HG02885 (cell line): Measurements from ENCODE around the gene CUTC.
"Not testable (repeated sequence)": the region's sequence is repeated elsewhere in the genome, so short reads cannot be mapped to it uniquely, and the experiment has no call there.

ENCODE experiments used
- ATAC-seq: cut with Tn5 transposase; IDR thresholded peaks from one replicate; pipeline ENCODE4 v1.9.1; 2021; ENCODE audit warnings: mild to moderate bottlenecking; ENCODE audit not compliant: unreplicated experiment, poor library complexity

CUTC gene

DNA sequence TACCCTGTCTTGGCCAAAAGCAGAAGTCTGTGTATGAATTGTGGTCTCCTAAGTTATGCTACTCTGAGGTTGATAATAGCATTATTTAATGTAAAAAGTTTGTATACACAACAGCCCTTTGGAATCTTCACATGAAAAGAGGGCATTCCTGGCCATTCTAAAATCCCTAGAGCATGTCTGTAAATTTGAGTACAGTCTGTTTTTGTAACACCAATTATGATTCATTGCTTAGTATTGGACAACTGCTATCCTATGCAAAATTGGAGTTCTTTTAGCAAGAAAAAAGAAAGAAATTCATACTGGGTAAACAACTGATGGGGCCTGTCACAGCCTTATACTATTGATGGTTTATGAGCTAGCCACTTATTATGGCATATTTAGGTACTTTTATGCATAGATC, 10.2 kb downstream of the CUTC start:
- no peak for ATAC-seq

DNA sequence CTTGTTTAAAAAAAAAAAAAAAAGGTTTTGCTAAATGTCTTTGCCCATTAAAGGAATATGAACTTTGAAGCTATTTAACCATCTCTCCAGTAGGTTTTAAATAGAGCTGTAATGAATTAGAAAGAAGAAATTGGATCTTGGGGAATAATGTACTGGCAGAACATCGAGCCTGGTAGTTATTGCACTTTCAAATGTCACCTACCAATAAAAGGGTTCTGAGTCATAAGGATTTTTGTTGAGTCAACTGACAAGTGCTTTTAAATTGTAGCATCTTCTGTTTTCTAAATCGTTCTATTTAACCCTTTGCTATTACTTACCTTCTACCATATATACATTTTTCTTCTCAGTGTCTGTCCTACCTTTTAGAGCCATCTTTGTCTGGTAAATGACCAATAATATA, 10.7 kb downstream of the CUTC start:
- ATAC-seq, result no peak

GRCh38 chr10:99743841-99744240, 11.8 kb downstream of the CUTC start:
- ATAC-seq, result no peak

- ATAC-seq, result not testable (repeated sequence)
Observed at GRCh38 chr10:99746166-99746565, 14.1 kb downstream of the CUTC start.

DNA sequence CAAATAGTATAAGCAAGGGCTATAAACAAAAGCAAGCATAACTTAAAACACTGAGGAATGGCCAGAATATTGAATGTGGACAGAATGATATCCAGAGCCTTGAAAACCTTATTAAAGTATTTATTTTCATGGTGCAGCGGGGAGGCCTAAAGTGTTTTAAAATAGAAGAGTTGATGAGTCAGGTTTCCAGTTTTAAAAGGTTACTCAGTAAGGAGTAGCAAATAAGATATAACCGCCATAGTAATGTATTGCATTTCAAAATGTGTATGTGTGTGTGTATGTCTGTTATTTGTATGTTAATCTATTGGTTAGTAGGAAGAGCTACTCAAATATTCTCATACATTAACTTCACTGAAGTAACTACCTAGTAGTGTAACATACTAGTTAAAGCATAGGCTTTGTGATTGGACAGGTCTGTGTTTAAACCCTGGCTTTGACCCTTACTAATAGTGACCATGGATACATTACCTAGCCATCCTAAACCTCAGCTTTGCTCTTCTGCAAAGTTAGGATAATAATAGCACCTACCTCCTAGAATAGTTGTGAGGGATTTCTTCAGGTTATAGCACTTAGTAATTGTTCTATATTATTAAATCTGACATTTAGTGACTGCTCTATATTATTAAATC, 16.9 kb downstream of the CUTC start:
- no peak for ATAC-seq

DNA sequence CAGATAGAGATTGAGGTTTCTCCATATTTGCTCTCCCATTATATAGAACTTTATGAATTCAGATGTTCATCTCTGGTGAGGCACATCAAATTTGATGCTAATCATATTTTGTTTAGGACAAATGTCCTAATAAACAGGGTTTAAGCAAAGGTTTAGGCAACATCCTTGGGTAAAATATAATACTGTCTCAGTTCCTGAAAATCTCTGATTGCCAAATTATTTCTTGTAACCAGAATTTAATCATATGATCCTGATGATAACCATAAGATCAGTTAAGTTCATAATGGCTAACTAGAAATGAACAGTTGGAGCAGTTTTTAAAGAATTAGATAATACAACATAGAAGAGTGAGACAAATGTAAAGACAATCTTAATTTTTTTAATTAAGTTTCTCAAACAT, 18.6 kb downstream of the CUTC start:
- ATAC-seq, result no peak

DNA sequence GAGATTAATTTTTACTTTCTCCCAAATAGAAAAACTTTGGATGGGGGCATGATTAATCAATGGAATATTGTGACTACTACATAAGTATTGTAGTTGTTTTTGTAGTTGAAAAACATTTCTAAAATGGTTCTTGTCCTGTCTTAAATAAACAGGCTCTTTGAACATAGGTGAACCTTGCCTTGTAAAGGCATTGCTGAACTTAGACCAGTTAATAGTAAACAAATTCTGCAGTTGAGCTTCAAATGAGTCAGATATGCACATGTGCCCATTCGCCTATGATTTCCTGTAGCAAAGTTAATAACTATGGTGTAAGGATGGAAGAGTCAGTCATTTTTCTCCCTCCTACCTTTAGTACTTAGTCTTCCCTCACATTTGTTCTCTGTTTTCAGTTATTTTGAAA, 22.6 kb downstream of the CUTC start:
- no peak for ATAC-seq

- no peak for ATAC-seq
Observed at GRCh38 chr10:99756159-99756558, 24.1 kb downstream of the CUTC start.

DNA sequence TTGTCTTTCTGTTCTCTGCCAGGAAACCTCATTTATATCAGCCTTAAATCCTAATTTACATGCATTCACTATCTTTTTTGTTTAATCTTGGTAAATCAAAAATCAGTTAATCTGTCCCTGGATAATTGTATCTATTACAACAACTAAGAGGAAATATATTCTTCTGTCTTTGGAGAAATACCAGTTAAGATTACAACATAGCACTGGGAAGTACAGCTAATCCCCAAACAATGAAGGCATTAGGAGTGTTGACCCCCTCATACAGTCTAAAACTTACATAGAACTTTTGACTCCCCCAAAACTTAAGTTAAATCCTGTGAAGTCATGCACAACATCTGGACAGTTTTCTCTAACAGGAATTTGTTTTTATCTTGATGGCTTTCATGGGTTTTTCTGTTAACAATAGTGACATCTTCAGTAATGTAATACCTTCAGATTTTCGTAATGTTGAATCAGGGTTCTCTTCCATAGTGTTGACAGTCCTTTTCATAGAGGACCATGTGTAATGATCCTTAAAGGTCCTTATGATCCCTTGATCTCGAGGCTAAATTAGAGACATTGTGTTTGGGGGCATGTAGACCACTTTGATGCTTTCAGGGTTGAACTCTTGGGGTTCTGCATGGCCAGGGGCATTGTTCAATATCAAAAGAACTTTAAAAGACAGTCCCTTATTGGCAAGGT, 26.3 kb downstream of the CUTC start:
- ATAC-seq, result no peak

DNA sequence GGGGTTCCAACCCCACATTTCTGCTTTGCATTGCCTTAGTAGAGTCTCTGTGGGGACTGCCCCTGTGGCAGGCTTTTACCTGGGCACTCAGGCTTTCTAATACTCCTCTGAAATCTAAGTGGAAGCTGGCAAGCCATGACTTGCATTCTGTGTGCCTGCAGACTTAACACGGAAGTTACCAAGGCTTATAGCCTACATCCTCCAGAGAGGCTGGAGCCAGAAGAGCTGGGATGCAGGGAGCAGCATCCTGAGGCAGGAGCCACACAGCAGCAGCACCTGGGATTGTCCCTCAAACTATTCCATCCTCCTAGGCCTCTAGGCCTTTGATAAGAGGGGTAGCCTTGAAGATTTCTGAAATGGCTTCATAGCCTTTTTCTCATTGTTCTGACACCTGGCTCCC, 28.3 kb downstream of the CUTC start:
- no peak for ATAC-seq

GRCh38 chr10:99761365-99761764, 29.3 kb downstream of the CUTC start:
- ATAC-seq, result no peak

- peak; percentile 47 for ATAC-seq
Observed at GRCh38 chr10:99765672-99766301, 33.8 kb downstream of the CUTC start.

GRCh38 chr10:99766302-99766681, 34.3 kb downstream of the CUTC start:
- peak; percentile 95 for ATAC-seq

- ATAC-seq, result no peak
Observed at GRCh38 chr10:99767901-99768300, 35.9 kb downstream of the CUTC start.

GRCh38 chr10:99768556-99768955, 36.5 kb downstream of the CUTC start:
- no peak for ATAC-seq

- no peak for ATAC-seq
Observed at GRCh38 chr10:99769706-99770105, 37.7 kb downstream of the CUTC start.

DNA sequence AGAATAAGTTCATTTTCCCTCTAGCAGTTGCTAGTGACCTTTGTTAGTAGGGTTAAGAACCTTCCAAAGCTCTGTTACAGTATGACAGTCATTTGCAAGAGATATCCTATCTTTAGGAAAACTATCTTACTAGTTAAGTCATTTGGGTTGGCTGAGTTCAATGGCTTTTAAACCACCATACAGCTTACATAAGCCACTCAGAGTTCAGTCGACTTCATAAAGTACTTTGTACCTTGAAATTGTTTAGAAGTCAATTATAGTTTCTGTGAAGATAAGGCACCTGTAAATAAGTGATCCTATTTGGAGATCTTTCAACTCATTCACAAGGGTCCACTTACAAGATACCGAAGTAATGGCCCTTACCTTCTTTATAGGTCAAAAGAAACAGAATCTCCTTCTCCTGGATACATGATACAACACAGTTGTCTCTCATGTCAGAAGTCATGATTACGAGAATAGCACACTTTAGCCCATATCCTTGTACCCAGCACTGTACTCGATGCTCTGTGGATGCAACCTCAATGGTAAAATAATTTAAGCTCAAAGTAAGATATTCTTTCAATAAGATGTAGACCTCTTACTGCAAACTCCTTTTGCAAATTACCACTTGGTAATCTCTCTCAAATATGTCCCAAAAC, 38.5 kb downstream of the CUTC start:
- ATAC-seq, result no peak

GRCh38 chr10:99775850-99776249, 43.8 kb downstream of the CUTC start:
- no peak for ATAC-seq

GRCh38 chr10:99777918-99778714, 46.1 kb downstream of the CUTC start:
- ATAC-seq, result peak; percentile 50

- no peak for ATAC-seq
Observed at GRCh38 chr10:99779335-99779734, 47.3 kb downstream of the CUTC start.
